Endothelial cell of umbilical vein (primary cell): ENCODE results near the gene CBLN1.

Experiments used
- CTCF ChIP-seq, 2 donors: IDR thresholded peaks; 1 replicate in 1 of 2; 2 replicates in 1 of 2; pipeline ENCODE4 v1.5.1; 2011; ENCODE audit warnings: low read length in 2 of 2, mild to moderate bottlenecking in 2 of 2, moderate library complexity in 2 of 2, control low read depth in 1 of 2, inconsistent platforms in 1 of 2, low read depth in 1 of 2; ENCODE audit not compliant: insufficient read depth in 1 of 2; ENCODE audit errors: extremely low read depth in 1 of 2
- EZH2 ChIP-seq: IDR thresholded peaks from 2 replicates; pipeline ENCODE4 v1.6.1; 2012; ENCODE audit warnings: borderline replicate concordance, low read depth, mild to moderate bottlenecking, moderate library complexity, low read length, inconsistent platforms; ENCODE audit not compliant: severe bottlenecking
- POLR2A ChIP-seq: IDR thresholded peaks from 2 replicates; pipeline ENCODE4 v1.6.1; 2012; ENCODE audit warnings: low read depth, mild to moderate bottlenecking, control low read depth, low read length

GRCh38 chr16:49273771-49274170 lies 7.9 kb downstream of the CBLN1 start:
- no peak for TF ChIP-seq CTCF (IDR thresholded peaks at IDR 0.05; ENCODE audit: extremely low read depth in 1 of 2, insufficient read depth in 1 of 2, low read depth in 1 of 2, low read length in 2 of 2)
- TF ChIP-seq EZH2: no peak
- TF ChIP-seq POLR2A: no peak
